Small intestine (tissue), 7 donors: ENCODE measurements around the gene MAP4K3. TPM values are rescaled to one million over a fixed set of nuclear protein-coding genes. Genes with fewer than 3 reads are reported as not detected.
A peak's percentile ranks its signal among the peaks of the same experiment; 100 is the strongest.

Experiments
- DNase-seq, 2 donors: peaks; one replicate each; pipeline versions ENCODE4 v3.0.0 to v3.0.0-alpha.2; 2013
- FAIRE-seq: peaks from 2 replicates; lab custom pipeline; 2012; peaks lifted over from hg19 to GRCh38; lab: Jason Lieb, UNC
- H3K27ac ChIP-seq, 3 donors: one replicate each; pipeline ENCODE4 v1.5.1; 2013; ENCODE audit warnings: low read length in 2 of 3, mild to moderate bottlenecking in 2 of 3, control low read depth in 1 of 3, inconsistent platforms in 1 of 3, low read depth in 1 of 3, moderate library complexity in 1 of 3
- H3K27me3 ChIP-seq, 3 donors: one replicate each; pipeline ENCODE4 v1.6.1; 2013; ENCODE audit warnings: low read length in 3 of 3, inconsistent platforms in 1 of 3; ENCODE audit not compliant: control insufficient read depth in 3 of 3, insufficient read depth in 3 of 3
- H3K36me3 ChIP-seq, 3 donors: one replicate each; pipeline ENCODE4 v1.6.1; 2013; ENCODE audit warnings: low read length in 3 of 3, inconsistent platforms in 1 of 3, low read depth in 1 of 3, mild to moderate bottlenecking in 1 of 3, moderate library complexity in 1 of 3; ENCODE audit not compliant: control insufficient read depth in 3 of 3, insufficient read depth in 2 of 3
- H3K4me1 ChIP-seq, 3 donors: one replicate each; pipeline ENCODE4 v1.6.1; 2013; ENCODE audit warnings: low read length in 2 of 3, inconsistent platforms in 1 of 3, low read depth in 1 of 3, mild to moderate bottlenecking in 1 of 3, moderate library complexity in 1 of 3; ENCODE audit not compliant: control insufficient read depth in 3 of 3, insufficient read depth in 2 of 3
- H3K4me3 ChIP-seq, 3 donors: one replicate each; pipeline ENCODE4 v1.5.1; 2013; ENCODE audit warnings: low read length in 3 of 3, control low read depth in 1 of 3, inconsistent platforms in 1 of 3, low read depth in 1 of 3, mild to moderate bottlenecking in 1 of 3, moderate library complexity in 1 of 3
- H3K9me3 ChIP-seq, 2 donors: one replicate each; pipeline ENCODE4 v1.6.1; 2013; ENCODE audit warnings: low read depth in 1 of 2, low read length in 1 of 2; ENCODE audit not compliant: control insufficient read depth in 2 of 2, insufficient read depth in 1 of 2
- WGBS, 3 donors: extraction: QIAGEN DNeasy Blood & Tissue Kit; methylation state at CpG; one replicate each; pipeline ENCODE4 v1.1.7; 2013; 5-methylcytosine and 5-hydroxymethylcytosine counted together
- polyA plus RNA-seq, 4 donors: library from polyadenylated mRNA; stranded (reverse) in 3 of 4; unstranded in 1 of 4; fragments of 200-250 nt in 3 of 4; fragments of 120-200 nt in 1 of 4; gene quantifications; one replicate each; pipeline versions ENCODE4 v1.2.1 to v1.2.3, GENCODE V29; 2013
- donor health status: healthy with polysubstance abuse.
- donor health status: control.
- donor health status: control.
- donor health status: Bipolar disorder and iron deficiency.
- donor health status: healthy.

MAP4K3 gene
- polyA plus RNA-seq, 4 donors: 9.5 to 29.9 (median 13.9) TPM

DNA sequence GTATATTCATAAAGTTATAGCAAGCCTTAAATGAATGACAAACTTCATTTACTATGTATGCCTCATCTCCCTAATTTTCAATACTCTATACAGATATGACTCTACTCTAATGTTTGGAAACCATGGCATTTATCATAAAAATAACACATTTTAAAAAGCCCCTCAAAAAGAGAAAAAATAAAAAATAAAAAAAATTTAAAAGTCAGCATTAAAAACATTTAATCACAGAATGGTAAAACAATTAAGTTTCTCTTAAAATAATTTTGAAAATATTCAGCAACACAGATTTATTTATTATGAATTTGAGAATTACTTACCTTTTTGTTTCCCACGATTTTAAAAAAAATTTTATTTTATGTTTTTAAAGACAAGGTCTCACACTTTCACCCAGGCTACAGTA, 128.3 kb downstream of the MAP4K3 start:
- Histone ChIP-seq H3K4me3 (no peak overlapping the region), H3K36me3 (peaks cover 2 to 10% (median 5%) of the 10 kb centered on the region in 3 donors), H3K4me1 (no peaks in the 10 kb centered on the region), H3K27me3 (no peaks in the 10 kb centered on the region), H3K27ac (no peak overlapping the region), H3K9me3 (no peaks in the 10 kb centered on the region)
- DNase-seq (no peak), FAIRE-seq (peak; percentile 23)
- WGBS, 3 donors: 74 to 87% (median 81%) methylated on average over 1 of the region's 1 CpG

DNA sequence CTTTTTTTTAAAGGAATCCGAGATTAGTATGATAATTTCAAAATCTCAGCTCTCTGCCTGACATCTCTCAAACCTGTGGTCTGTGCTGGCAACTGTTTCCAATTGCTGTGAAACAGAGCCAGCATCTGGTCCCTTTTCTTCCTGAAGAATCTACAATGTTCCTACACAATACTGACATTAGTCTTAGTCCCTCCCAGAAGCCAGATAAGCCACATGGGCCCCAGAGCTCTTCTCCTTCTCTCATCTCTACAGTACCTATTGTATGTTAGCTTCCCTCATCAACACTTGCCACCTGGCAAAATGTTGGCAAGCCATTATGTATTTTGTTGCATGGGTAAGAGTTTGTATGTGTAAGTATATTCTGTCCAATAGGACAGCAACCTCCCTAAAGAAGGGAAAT, 130.5 kb downstream of the MAP4K3 start:
- no peak overlapping the region for H3K27ac ChIP-seq
- no peaks in the 10 kb centered on the region for H3K27me3 ChIP-seq
- no peaks in the 10 kb centered on the region for H3K9me3 ChIP-seq
- H3K4me1 ChIP-seq: no peaks in the 10 kb centered on the region
- no peak overlapping the region for H3K4me3 ChIP-seq
- peaks cover 2 to 7% (median 4%) of the 10 kb centered on the region in 3 donors for H3K36me3 ChIP-seq
- WGBS, 3 donors: 80 to 98% (median 83%) methylated on average over 1 of the region's 1 CpG
- FAIRE-seq: no peak
- DNase-seq: no peak

DNA sequence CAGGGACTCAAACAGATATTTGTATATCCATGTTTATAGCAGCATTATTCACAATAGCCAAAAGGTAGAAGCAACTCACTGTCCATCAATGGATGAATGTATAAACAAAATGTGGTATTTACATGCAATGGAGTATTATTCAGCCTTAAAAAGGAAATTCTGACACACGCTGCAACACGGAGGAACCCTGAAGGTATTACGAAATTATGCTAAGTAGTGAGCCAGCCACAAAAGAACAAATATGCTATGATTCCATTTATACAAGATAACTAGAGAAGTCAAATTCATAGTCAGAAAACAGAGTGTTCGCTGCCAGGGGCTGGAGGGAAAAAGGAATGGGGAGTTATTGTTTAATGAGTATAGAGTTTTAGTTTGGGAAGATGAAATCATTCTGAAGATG, 132.4 kb downstream of the MAP4K3 start:
- Histone ChIP-seq H3K9me3 (no peaks in the 10 kb centered on the region), H3K36me3 (peaks cover 0 to 4% (median 0%) of the 10 kb centered on the region in 3 donors), H3K27me3 (no peaks in the 10 kb centered on the region), H3K27ac (no peak overlapping the region), H3K4me1 (no peaks in the 10 kb centered on the region), H3K4me3 (no peak overlapping the region)
- no peak for FAIRE-seq
- WGBS, 3 donors: 95 to 99% (median 97%) methylated on average over 4 of the region's 4 CpGs
- no peak for DNase-seq

DNA sequence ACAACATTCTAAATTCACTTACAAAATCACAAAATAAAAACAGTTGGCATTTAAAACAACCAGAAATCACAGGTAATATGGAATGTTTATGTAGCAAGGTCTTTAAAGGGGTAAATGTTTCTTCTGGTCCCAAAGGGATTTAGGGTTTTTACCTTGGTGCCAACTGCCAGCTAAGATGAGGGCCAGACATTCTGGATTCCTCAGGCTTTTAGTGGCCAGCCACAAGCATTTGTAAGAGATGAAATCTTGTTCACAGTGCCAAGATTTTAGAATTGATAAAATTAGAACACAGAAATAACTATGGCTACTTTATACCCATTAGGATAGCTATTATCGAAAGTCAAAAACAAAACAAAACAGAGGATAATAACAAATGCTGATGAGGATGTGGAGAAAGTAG, 132.9 kb downstream of the MAP4K3 start:
- H3K4me3 ChIP-seq: no peak overlapping the region
- H3K4me1 ChIP-seq: no peaks in the 10 kb centered on the region
- FAIRE-seq (no peak), DNase-seq (no peak)
- no peak overlapping the region for H3K27ac ChIP-seq
- peaks cover 0 to 4% (median 0%) of the 10 kb centered on the region in 3 donors for H3K36me3 ChIP-seq
- no peaks in the 10 kb centered on the region for H3K9me3 ChIP-seq
- WGBS, 3 donors: 89 to 98% (median 96%) methylated on average over 1 of the region's 1 CpG
- no peaks in the 10 kb centered on the region for H3K27me3 ChIP-seq

DNA sequence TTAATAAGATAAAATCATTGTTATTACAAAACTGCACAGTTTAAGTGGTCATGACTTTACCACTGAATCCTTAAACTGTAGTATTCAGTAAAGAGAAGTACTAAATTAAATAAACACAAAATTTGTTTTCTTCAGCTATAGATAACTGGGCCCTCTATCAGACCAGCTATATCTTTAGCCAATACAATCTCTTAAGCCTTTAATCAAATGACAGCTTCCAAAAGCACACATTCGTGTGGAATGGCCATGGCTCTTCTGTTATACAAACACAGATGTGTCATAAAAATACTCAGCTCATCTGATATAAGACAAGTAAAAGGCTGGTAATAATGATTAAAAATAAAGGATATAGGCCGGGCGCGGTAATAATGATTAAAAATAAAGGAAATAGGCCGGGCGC, 135.7 kb downstream of the MAP4K3 start:
- Histone ChIP-seq H3K4me1 (no peaks in the 10 kb centered on the region), H3K4me3 (no peak overlapping the region), H3K36me3 (peaks cover 0 to 3% (median 2%) of the 10 kb centered on the region in 3 donors), H3K9me3 (no peaks in the 10 kb centered on the region), H3K27ac (no peak overlapping the region), H3K27me3 (no peaks in the 10 kb centered on the region)
- 76 to 84% (median 82%) methylated on average over 6 of the region's 6 CpGs for WGBS, 3 donors
- FAIRE-seq (no peak), DNase-seq (peak in 1 of 2 donors; percentile 3)

DNA sequence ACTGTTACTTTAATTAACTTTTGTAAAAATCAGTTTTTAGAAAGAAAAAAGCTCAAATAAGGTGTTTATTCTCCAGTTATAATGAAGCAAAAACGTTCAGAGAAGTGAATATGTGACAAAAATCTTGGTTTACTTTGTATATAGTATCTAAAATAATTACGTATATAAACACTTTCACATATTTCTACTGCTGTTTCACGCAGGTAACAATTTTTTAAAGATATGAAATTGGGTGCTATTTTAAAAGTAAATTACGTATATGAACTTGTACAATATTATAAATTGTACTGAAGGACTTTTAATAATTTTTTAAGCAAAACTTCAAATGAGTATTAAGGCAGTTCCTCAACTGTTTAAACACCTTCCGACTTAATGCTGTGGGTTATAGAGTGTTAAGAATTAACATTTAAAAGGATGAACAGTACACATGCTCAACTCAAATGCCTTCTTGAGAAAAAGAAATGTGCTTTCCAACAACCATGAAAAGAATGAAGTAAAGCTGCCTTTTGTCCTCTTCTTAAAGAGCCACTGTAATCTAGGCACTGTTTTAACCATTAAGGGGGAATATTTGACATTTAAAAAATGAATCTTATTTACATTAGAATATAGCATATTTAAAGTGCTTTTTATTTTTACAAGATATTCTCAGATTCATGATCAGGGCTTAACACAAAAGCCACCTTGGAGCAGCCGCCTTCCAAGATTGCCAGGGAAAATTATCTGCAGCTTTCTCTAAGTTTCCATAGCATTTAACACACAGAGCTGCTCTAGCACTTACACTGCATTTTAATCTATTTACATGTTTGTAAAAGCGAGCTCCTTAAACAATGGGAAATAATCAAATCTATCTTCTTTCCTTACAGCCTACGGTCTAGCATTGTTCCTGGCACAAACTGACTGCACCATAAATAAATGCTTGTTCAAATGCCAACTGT, 136.8 kb downstream of the MAP4K3 start:
- Histone ChIP-seq H3K36me3 (peaks cover 0 to 6% (median 2%) of the 10 kb centered on the region in 3 donors), H3K9me3 (no peaks in the 10 kb centered on the region), H3K27ac (no peak overlapping the region), H3K4me3 (no peak overlapping the region), H3K27me3 (no peaks in the 10 kb centered on the region), H3K4me1 (no peaks in the 10 kb centered on the region)
- 76 to 87% (median 87%) methylated on average over 8 of the region's 8 CpGs for WGBS, 3 donors
- no peak for FAIRE-seq
- no peak for DNase-seq

DNA sequence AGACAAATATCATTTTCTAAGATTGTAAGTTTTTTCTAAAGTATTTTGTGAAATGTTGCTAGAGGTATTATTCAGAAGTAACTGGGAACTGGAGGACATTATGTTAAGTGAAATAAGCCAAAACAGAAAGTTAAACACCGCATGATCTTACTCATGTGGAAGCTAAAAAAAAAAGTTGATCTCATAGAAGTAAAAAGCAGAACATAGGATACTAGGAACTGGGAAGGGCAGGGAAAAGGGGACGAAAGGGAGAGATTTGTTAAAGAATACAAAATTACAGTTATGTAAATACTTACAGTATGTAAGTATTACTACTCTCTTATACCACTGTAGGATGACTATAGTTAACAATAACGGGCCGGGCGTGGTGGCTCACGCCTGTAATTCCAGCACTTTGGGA, 146.7 kb downstream of the MAP4K3 start:
- WGBS, 3 donors: 95 to 97% (median 96%) methylated on average over 6 of the region's 6 CpGs
- FAIRE-seq (no peak), DNase-seq (no peak)
- Histone ChIP-seq H3K27me3 (no peaks in the 10 kb centered on the region), H3K4me3 (no peak overlapping the region), H3K27ac (no peak overlapping the region), H3K9me3 (no peaks in the 10 kb centered on the region), H3K36me3 (peaks cover 4 to 29% (median 8%) of the 10 kb centered on the region in 3 donors), H3K4me1 (no peaks in the 10 kb centered on the region)

DNA sequence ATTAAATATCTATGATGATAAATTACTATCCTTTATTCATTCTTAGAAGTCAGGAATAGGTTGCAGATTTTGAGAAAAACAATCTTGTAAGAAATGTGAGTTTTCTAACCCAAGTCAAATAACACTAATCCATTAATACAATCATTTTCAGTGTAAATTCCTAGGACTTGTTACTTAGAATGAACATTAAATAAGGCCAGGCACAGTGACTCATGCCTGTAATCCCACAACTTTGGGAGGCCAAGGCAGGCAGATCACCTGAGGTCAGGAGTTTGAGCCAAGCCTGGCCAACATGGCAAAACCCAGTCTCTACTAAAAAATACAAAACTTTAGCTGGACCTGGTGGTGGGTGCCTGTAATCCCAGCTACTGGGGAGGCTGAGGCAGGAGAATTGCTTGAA, 147.5 kb downstream of the MAP4K3 start:
- Histone ChIP-seq H3K36me3 (peaks cover 6 to 33% (median 8%) of the 10 kb centered on the region in 3 donors), H3K27me3 (no peaks in the 10 kb centered on the region), H3K4me3 (no peak overlapping the region), H3K4me1 (no peaks in the 10 kb centered on the region), H3K9me3 (no peaks in the 10 kb centered on the region), H3K27ac (no peak overlapping the region)
- no peak for FAIRE-seq
- no peak for DNase-seq
